Small intestine (tissue), 7 donors: ENCODE data around the gene FOXE1. TPM values are rescaled to one million over a fixed set of nuclear protein-coding genes. Genes with fewer than 3 reads are reported as not detected.

ENCODE experiments used
- DNase-seq, 2 donors: peaks; one replicate each; pipeline versions ENCODE4 v3.0.0 to v3.0.0-alpha.2; 2013
- FAIRE-seq: peaks from 2 replicates; lab custom pipeline; 2012; peaks lifted over from hg19 to GRCh38; lab: Jason Lieb, UNC
- H3K27ac ChIP-seq, 3 donors: one replicate each; pipeline ENCODE4 v1.5.1; 2013; ENCODE audit warnings: low read length in 2 of 3, mild to moderate bottlenecking in 2 of 3, control low read depth in 1 of 3, inconsistent platforms in 1 of 3, low read depth in 1 of 3, moderate library complexity in 1 of 3
- H3K27me3 ChIP-seq, 3 donors: one replicate each; pipeline ENCODE4 v1.6.1; 2013; ENCODE audit warnings: low read length in 3 of 3, inconsistent platforms in 1 of 3; ENCODE audit not compliant: control insufficient read depth in 3 of 3, insufficient read depth in 3 of 3
- H3K36me3 ChIP-seq, 3 donors: one replicate each; pipeline ENCODE4 v1.6.1; 2013; ENCODE audit warnings: low read length in 3 of 3, inconsistent platforms in 1 of 3, low read depth in 1 of 3, mild to moderate bottlenecking in 1 of 3, moderate library complexity in 1 of 3; ENCODE audit not compliant: control insufficient read depth in 3 of 3, insufficient read depth in 2 of 3
- H3K4me1 ChIP-seq, 3 donors: one replicate each; pipeline ENCODE4 v1.6.1; 2013; ENCODE audit warnings: low read length in 2 of 3, inconsistent platforms in 1 of 3, low read depth in 1 of 3, mild to moderate bottlenecking in 1 of 3, moderate library complexity in 1 of 3; ENCODE audit not compliant: control insufficient read depth in 3 of 3, insufficient read depth in 2 of 3
- H3K4me3 ChIP-seq, 3 donors: one replicate each; pipeline ENCODE4 v1.5.1; 2013; ENCODE audit warnings: low read length in 3 of 3, control low read depth in 1 of 3, inconsistent platforms in 1 of 3, low read depth in 1 of 3, mild to moderate bottlenecking in 1 of 3, moderate library complexity in 1 of 3
- H3K9me3 ChIP-seq, 2 donors: one replicate each; pipeline ENCODE4 v1.6.1; 2013; ENCODE audit warnings: low read depth in 1 of 2, low read length in 1 of 2; ENCODE audit not compliant: control insufficient read depth in 2 of 2, insufficient read depth in 1 of 2
- WGBS, 3 donors: extraction: QIAGEN DNeasy Blood & Tissue Kit; methylation state at CpG; one replicate each; pipeline ENCODE4 v1.1.7; 2013; 5-methylcytosine and 5-hydroxymethylcytosine counted together
- polyA plus RNA-seq, 4 donors: library from polyadenylated mRNA; stranded (reverse) in 3 of 4; unstranded in 1 of 4; fragments of 200-250 nt in 3 of 4; fragments of 120-200 nt in 1 of 4; gene quantifications; one replicate each; pipeline versions ENCODE4 v1.2.1 to v1.2.3, GENCODE V29; 2013
- donor health status: healthy with polysubstance abuse.
- donor health status: control.
- donor health status: control.
- donor health status: Bipolar disorder and iron deficiency.
- donor health status: healthy.

Gene FOXE1
- polyA plus RNA-seq, 4 donors = 0.03 TPM; not detected in 3

- 47 to 64% (median 64%) methylated on average over 2 of the region's 2 CpGs for WGBS, 3 donors
- no peaks in the 10 kb centered on the region for H3K36me3 ChIP-seq
- H3K27ac ChIP-seq = no peak overlapping the region
- H3K4me3 ChIP-seq = no peak overlapping the region
- peaks cover 0 to 8% (median 4%) of the 10 kb centered on the region in 3 donors for H3K27me3 ChIP-seq
- DNase-seq (no peak), FAIRE-seq (no peak)
- no peaks in the 10 kb centered on the region for H3K9me3 ChIP-seq
- H3K4me1 ChIP-seq = no peaks in the 10 kb centered on the region
Observed at GRCh38 chr9:97812247-97812543, 40.8 kb upstream of the FOXE1 start.

GRCh38 chr9:97813072-97813471, 40.0 kb upstream of the FOXE1 start:
- no peak overlapping the region for H3K27ac ChIP-seq
- H3K9me3 ChIP-seq = no peaks in the 10 kb centered on the region
- no peak for FAIRE-seq
- no peak for DNase-seq
- H3K27me3 ChIP-seq = peaks cover 0 to 7% (median 2%) of the 10 kb centered on the region in 3 donors
- no peaks in the 10 kb centered on the region for H3K36me3 ChIP-seq
- no peaks in the 10 kb centered on the region for H3K4me1 ChIP-seq
- H3K4me3 ChIP-seq = no peak overlapping the region

DNA sequence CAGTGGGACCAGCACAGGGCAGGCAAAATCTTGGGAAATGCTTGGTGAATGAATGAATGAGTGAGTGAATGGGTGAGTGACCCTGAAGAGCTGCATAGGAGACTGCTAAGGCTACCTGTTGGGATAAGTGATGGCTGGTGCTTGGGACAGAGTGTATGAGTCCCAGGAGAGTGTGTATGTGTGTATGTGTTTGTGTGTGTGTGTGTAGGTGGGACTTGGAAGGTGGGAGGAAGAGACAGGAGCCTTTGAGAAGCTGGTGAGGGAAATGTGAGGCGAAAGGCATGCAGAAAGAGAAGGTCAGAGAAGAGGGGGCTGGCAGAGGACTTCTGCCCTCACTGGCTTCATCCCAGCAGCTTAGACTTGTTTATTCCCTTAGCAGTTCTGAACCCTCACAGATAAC, 33.3 kb upstream of the FOXE1 start:
- Histone ChIP-seq H3K4me3 (no peak overlapping the region), H3K27me3 (peaks cover 0 to 16% (median 14%) of the 10 kb centered on the region in 3 donors), H3K9me3 (peaks cover 0 to 5% of the 10 kb centered on the region in 2 donors), H3K4me1 (no peaks in the 10 kb centered on the region), H3K36me3 (no peaks in the 10 kb centered on the region), H3K27ac (no peak overlapping the region)
- 60 to 70% (median 69%) methylated on average over 1 of the region's 1 CpG for WGBS, 3 donors
- no peak for DNase-seq
- FAIRE-seq = no peak

GRCh38 chr9:97820373-97820772, 32.7 kb upstream of the FOXE1 start:
- DNase-seq = no peak
- no peaks in the 10 kb centered on the region for H3K36me3 ChIP-seq
- FAIRE-seq = no peak
- WGBS, 3 donors = 11 to 23% (median 18%) methylated on average over 1 of the region's 1 CpG
- H3K9me3 ChIP-seq = peaks cover 0 to 5% of the 10 kb centered on the region in 2 donors
- H3K27me3 ChIP-seq = peaks cover 0 to 16% (median 14%) of the 10 kb centered on the region in 3 donors
- H3K4me1 ChIP-seq = no peaks in the 10 kb centered on the region
- H3K4me3 ChIP-seq = no peak overlapping the region
- no peak overlapping the region for H3K27ac ChIP-seq

DNA sequence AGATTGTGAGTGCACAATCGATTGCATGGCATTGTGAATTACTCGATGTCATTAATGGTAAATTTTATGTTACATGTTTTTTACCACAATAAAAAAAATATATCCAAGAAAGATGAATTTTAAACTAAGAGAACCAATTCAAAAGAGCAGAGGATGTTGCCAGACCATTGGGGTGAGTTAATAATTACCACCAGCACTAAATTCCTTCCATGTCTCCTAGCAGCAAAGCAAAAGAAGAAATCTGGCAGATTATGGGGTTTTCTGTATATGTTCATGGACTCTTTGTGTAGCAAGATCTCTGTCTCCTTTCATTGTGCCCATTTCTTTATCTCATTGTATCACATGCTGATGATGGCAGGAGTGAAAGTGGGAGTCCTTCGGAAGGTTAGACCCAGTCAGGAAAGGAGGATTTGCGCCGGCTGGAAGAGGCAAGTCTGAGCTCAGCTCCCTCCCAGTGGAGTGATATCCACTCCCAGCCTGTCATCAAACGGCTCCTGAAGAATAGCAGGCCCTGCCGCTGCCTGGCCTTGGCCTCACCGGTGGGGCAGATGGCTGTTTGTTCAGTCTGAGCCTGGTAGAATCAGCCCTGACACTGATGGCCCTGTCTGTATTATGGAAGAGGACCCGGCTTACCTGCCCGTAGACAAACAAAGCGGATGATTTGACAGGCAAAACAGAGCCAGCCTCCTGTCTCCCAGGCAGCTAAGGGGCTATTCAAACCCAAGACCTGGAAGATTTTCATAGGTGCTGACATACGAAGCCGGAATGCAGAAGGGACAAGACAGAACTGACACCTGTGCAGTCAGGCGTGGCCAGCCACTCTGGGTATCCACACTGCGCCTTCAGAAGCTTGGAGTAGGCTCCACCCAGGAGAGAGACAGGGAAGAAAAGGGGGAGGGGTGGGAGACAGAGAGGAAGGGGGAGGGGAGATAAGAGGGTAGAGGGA, 21.9 kb upstream of the FOXE1 start:
- no peak for FAIRE-seq
- no peaks in the 10 kb centered on the region for H3K36me3 ChIP-seq

GRCh38 chr9:97831843-97832636, 21.0 kb upstream of the FOXE1 start:
- DNase-seq = no peak
- WGBS, 3 donors = 54 to 76% (median 72%) methylated on average over 10 of the region's 10 CpGs
- Histone ChIP-seq H3K27me3 (peaks cover 0 to 9% (median 6%) of the 10 kb centered on the region in 3 donors), H3K36me3 (no peaks in the 10 kb centered on the region), H3K9me3 (no peaks in the 10 kb centered on the region), H3K4me1 (peaks cover 0 to 9% (median 0%) of the 10 kb centered on the region in 3 donors), H3K4me3 (no peak overlapping the region), H3K27ac (no peak overlapping the region)
- FAIRE-seq = no peak

More for the DNA sequence above, 21.9 kb upstream of the FOXE1 start:
- Histone ChIP-seq H3K27me3 (peaks cover 0 to 9% (median 6%) of the 10 kb centered on the region in 3 donors), H3K27ac (peak overlapping the region in 1 of 3 donors; percentile 10), H3K9me3 (no peaks in the 10 kb centered on the region), H3K4me1 (peaks cover 0 to 9% (median 0%) of the 10 kb centered on the region in 3 donors), H3K4me3 (no peak overlapping the region)
- DNase-seq = peak; percentile 7 to 60
- WGBS, 3 donors = 39 to 50% (median 41%) methylated on average over 15 of the region's 15 CpGs

GRCh38 chr9:97840521-97840920, 12.5 kb upstream of the FOXE1 start:
- FAIRE-seq (no peak), DNase-seq (no peak)
- no peak overlapping the region for H3K4me3 ChIP-seq
- H3K9me3 ChIP-seq = no peaks in the 10 kb centered on the region
- H3K36me3 ChIP-seq = no peaks in the 10 kb centered on the region
- peaks cover 0 to 17% (median 3%) of the 10 kb centered on the region in 3 donors for H3K27me3 ChIP-seq
- no peak overlapping the region for H3K27ac ChIP-seq
- no peaks in the 10 kb centered on the region for H3K4me1 ChIP-seq

DNA sequence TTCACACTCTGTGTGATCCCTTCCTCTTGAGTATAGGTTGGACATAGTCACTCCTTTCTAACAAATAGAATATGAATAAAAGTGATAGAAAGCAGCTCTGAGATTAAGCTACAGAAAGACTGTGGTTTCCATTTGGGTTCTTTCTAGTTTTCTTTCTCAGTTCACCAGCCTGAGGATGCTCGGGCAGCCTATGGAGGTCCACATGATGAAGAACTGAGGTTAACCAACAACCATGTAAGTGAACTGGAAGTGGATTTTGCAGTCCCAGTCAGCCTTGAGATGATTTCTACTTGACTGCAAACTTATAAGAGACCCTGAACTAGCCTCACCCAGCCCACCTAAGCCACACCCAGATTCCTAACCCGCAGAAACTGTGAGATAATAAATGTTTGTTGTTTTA, 10.1 kb upstream of the FOXE1 start:
- DNase-seq = no peak
- Histone ChIP-seq H3K4me1 (no peaks in the 10 kb centered on the region), H3K27ac (no peak overlapping the region), H3K36me3 (no peaks in the 10 kb centered on the region), H3K27me3 (peaks cover 3 to 41% (median 23%) of the 10 kb centered on the region in 3 donors), H3K4me3 (no peak overlapping the region), H3K9me3 (no peaks in the 10 kb centered on the region)
- no peak for FAIRE-seq
- WGBS, 3 donors = 45 to 66% (median 45%) methylated on average over 2 of the region's 2 CpGs
